Fibroblast of lung (primary cell): Measurements from ENCODE around the gene BCAT1. TPM values are rescaled to one million over a fixed set of nuclear protein-coding genes. Genes with fewer than 3 reads are reported as not detected.

Experiments used
- DNase-seq, 2 donors: peaks; one replicate each; pipeline versions ENCODE4 v3.0.0 to v3.0.0-alpha.2; 2010; ENCODE audit warnings: low read depth in 2 of 2
- H2AFZ ChIP-seq: 2 replicates; pipeline ENCODE4 v1.5.1; 2012; ENCODE audit warnings: low read length, control low read depth, inconsistent platforms
- H3K27ac ChIP-seq: 2 replicates; pipeline ENCODE4 v1.5.1; 2011; ENCODE audit warnings: low read length, control low read depth; ENCODE audit not compliant: insufficient read depth
- H3K27me3 ChIP-seq: 2 replicates; pipeline ENCODE4 v1.5.1; 2011; ENCODE audit warnings: mild to moderate bottlenecking, low read length; ENCODE audit not compliant: control insufficient read depth, insufficient read depth
- H3K36me3 ChIP-seq: 2 replicates; pipeline ENCODE4 v1.5.1; 2011; ENCODE audit warnings: low read length; ENCODE audit not compliant: control insufficient read depth, insufficient read depth
- H3K4me1 ChIP-seq: 2 replicates; pipeline ENCODE4 v1.5.1; 2011; ENCODE audit warnings: low read length; ENCODE audit not compliant: control insufficient read depth, insufficient read depth; ENCODE audit errors: extremely low read depth
- H3K4me2 ChIP-seq: 2 replicates; pipeline ENCODE4 v1.5.1; 2011; ENCODE audit warnings: low read length, control low read depth; ENCODE audit not compliant: insufficient read depth; ENCODE audit errors: extremely low read depth
- H3K4me3 ChIP-seq, 4 experiments: fragments of 200-600 bp in 1 of 4; sonication (generic) in 1 of 4; replicated peaks in 1 of 4; 2 replicates each; pipeline ENCODE4 v1.5.1; 2011 to 2016; ENCODE audit warnings: low read length in 4 of 4, low read depth in 3 of 4, mild to moderate bottlenecking in 3 of 4, control low read depth in 2 of 4, inconsistent platforms in 1 of 4, mixed read lengths in 1 of 4; ENCODE audit not compliant: insufficient read depth in 1 of 4; ENCODE audit errors: control extremely low read depth in 1 of 4
- H3K79me2 ChIP-seq: 2 replicates; pipeline ENCODE4 v1.5.1; 2012; ENCODE audit warnings: mild to moderate bottlenecking, low read length, inconsistent platforms; ENCODE audit not compliant: control insufficient read depth, insufficient read depth
- H3K9ac ChIP-seq: 2 replicates; pipeline ENCODE4 v1.5.1; 2011; ENCODE audit warnings: mild to moderate bottlenecking, low read length, control low read depth; ENCODE audit not compliant: insufficient read depth
- H3K9me3 ChIP-seq: 2 replicates; pipeline ENCODE4 v1.5.1; 2012; ENCODE audit warnings: low read depth, low read length; ENCODE audit not compliant: control insufficient read depth, insufficient read depth
- H4K20me1 ChIP-seq: 2 replicates; pipeline ENCODE4 v1.5.1; 2011; ENCODE audit warnings: low read length; ENCODE audit not compliant: control insufficient read depth, insufficient read depth; ENCODE audit errors: extremely low read depth
- EZH2 ChIP-seq: IDR thresholded peaks from 2 replicates; pipeline ENCODE4 v1.5.1; 2012; ENCODE audit warnings: low read length, control low read depth, mild to moderate bottlenecking; ENCODE audit errors: missing control alignments
- polyA plus RNA-seq, 2 donors: library from polyadenylated mRNA; depleted of rRNA in 1 of 2; stranded (reverse) in 1 of 2; unstranded in 1 of 2; fragments of >200 nt; gene quantifications; 2 replicates each; pipeline ENCODE4 v1.2.1, GENCODE V29; 2011 to 2012; ENCODE audit warnings: missing spikeins in 1 of 2
- total RNA-seq: library from RNA; depleted of rRNA; stranded (reverse); fragments of >200 nt; gene quantifications from 2 replicates; pipeline ENCODE4 v1.2.1, GENCODE V29; 2014
- TF ChIP-seq, protein P1 (sequence below), 2 donors: IDR thresholded peaks in 1 of 2; conservative IDR thresholded peaks in 1 of 2; 1 replicate in 1 of 2; 2 replicates in 1 of 2; pipeline ENCODE4 v1.5.1; 2011 to 2012; ENCODE audit warnings: low read length in 2 of 2, control low read depth in 1 of 2, inconsistent platforms in 1 of 2, low read depth in 1 of 2, mild to moderate bottlenecking in 1 of 2

The BCAT1 gene
- total and polyA plus RNA-seq, 2 donors (not counting 1 experiment from before 2014, with no cell fraction given): 27.8 to 162 TPM

DNA sequence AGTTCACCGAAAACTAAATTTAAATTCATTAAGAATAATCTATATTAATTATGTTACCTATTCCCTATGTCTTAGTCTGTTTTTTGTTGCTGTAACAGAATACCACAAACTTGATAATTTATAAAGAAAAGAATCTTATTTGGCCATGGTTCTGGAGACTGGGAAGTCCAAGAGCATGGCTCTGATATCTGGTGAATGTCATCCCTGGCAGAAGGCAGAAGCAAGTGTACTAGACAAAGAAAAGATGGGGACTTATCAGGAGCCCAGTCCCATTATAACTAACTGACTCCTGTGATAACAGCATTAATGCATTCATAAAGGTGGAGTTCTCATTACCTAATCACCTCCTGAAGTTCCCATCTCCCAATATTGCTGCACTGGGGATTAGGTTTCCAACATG is 33.3 kb upstream of the BCAT1 start:
- Histone ChIP-seq H3K27me3 (no peaks in the 10 kb centered on the region), H3K4me1 (no peaks in the 10 kb centered on the region), H3K27ac (no peak overlapping the region), H2AFZ (no peak overlapping the region), H4K20me1 (no peaks in the 10 kb centered on the region), H3K4me3 (no peak overlapping the region), H3K9me3 (no peaks in the 10 kb centered on the region), H3K79me2 (no peaks in the 10 kb centered on the region), H3K4me2 (no peak overlapping the region), H3K36me3 (no peaks in the 10 kb centered on the region), H3K9ac (no peak overlapping the region)
- TF ChIP-seq, protein P1, sequence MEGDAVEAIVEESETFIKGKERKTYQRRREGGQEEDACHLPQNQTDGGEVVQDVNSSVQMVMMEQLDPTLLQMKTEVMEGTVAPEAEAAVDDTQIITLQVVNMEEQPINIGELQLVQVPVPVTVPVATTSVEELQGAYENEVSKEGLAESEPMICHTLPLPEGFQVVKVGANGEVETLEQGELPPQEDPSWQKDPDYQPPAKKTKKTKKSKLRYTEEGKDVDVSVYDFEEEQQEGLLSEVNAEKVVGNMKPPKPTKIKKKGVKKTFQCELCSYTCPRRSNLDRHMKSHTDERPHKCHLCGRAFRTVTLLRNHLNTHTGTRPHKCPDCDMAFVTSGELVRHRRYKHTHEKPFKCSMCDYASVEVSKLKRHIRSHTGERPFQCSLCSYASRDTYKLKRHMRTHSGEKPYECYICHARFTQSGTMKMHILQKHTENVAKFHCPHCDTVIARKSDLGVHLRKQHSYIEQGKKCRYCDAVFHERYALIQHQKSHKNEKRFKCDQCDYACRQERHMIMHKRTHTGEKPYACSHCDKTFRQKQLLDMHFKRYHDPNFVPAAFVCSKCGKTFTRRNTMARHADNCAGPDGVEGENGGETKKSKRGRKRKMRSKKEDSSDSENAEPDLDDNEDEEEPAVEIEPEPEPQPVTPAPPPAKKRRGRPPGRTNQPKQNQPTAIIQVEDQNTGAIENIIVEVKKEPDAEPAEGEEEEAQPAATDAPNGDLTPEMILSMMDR (conservative IDR thresholded peaks at IDR 0.05 in 1 of 2, IDR thresholded peaks at IDR 0.05 in 1 of 2; ENCODE audit: low read depth in 1 of 2, low read length in 2 of 2): no peak
- no peak for TF ChIP-seq EZH2
- DNase-seq: no peak

DNA sequence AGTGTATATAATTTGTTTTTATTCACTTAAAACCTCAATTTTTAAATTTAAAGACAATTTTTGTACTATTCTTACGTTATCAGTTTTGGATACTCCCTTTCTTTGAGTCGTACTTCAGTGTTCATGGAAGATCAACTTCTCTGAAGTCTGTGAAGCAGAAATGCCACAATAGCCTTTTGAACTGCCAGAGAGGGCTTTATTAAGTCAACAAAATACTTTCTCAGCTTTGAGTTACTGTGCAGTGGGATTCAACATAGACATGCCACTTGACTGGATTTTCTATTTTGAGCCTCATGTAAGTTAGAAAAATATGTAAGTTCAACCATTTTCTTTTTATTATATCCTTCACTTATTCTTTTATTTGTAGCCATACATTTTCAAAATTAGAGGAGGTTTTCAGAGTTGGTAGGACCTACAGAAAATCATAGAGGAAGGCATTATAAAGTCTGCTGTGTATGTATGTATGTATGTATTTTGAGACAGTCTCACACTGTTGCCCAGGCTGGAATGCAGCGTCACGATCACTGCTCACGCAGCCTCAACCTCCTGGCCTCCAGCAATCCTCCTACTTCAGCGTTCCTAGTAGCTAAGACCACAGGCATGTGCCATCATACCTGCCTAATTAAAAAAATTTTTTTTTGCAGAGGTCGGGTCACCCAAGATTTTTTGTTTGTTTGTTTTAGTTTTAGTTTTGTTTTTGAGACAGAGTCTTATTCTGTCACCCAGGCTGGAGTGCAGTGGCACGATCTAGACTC is 31.3 kb upstream of the BCAT1 start:
- Histone ChIP-seq H2AFZ (no peak overlapping the region), H3K9ac (no peak overlapping the region), H3K9me3 (no peaks in the 10 kb centered on the region), H3K4me3 (no peak overlapping the region), H3K27me3 (no peaks in the 10 kb centered on the region), H3K79me2 (no peaks in the 10 kb centered on the region), H3K4me2 (no peak overlapping the region), H3K27ac (no peak overlapping the region), H3K4me1 (no peaks in the 10 kb centered on the region), H3K36me3 (no peaks in the 10 kb centered on the region), H4K20me1 (no peaks in the 10 kb centered on the region)
- no peak for DNase-seq
- no peak for TF ChIP-seq EZH2
- TF ChIP-seq, protein P1 (conservative IDR thresholded peaks at IDR 0.05 in 1 of 2, IDR thresholded peaks at IDR 0.05 in 1 of 2; ENCODE audit: low read depth in 1 of 2, low read length in 2 of 2): no peak

DNA sequence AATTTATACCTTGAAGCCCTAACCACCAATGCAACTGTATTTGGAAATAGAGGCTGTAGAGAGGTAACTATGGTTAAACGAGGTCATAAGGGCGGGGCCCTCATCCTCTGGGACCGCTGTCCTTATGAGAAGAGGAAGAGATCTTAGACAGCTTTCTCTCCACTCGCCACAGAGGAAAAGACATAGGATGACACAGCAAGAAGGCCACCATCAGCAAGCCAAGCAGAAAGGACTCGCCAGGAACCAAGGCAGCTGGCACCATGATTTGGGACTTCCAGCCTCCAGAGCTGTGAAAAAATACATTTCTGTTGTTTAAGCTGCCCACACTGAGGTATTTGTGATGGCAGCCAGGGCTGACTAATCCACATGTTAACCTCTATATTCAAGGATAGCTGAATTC is 30.4 kb upstream of the BCAT1 start:
- no peaks in the 10 kb centered on the region for H3K4me1 ChIP-seq
- no peak for DNase-seq
- no peaks in the 10 kb centered on the region for H3K79me2 ChIP-seq
- H3K36me3 ChIP-seq: no peaks in the 10 kb centered on the region
- H3K4me2 ChIP-seq: no peak overlapping the region
- no peak overlapping the region for H3K27ac ChIP-seq
- no peaks in the 10 kb centered on the region for H3K27me3 ChIP-seq
- H3K9me3 ChIP-seq: no peaks in the 10 kb centered on the region
- H4K20me1 ChIP-seq: no peaks in the 10 kb centered on the region
- TF ChIP-seq, protein P1 (conservative IDR thresholded peaks at IDR 0.05 in 1 of 2, IDR thresholded peaks at IDR 0.05 in 1 of 2; ENCODE audit: low read depth in 1 of 2, low read length in 2 of 2): no peak
- no peak overlapping the region for H2AFZ ChIP-seq
- no peak overlapping the region for H3K9ac ChIP-seq
- H3K4me3 ChIP-seq: no peak overlapping the region
